NT2/D1 (cell line): Measurements from ENCODE around the gene NLN.

Experiments
- DNase-seq: peaks from one replicate; pipeline ENCODE4 v3.0.0-alpha.2; 2011; ENCODE audit warnings: low read depth, low spot score
- H3K27me3 ChIP-seq: 2 replicates; pipeline ENCODE4 v1.6.0; 2011; ENCODE audit warnings: mild to moderate bottlenecking; ENCODE audit not compliant: insufficient read length, insufficient read depth
- H3K36me3 ChIP-seq: 2 replicates; pipeline ENCODE4 v1.6.1; 2011; ENCODE audit warnings: mild to moderate bottlenecking, low read length, mixed read lengths; ENCODE audit not compliant: insufficient read depth, insufficient read length
- H3K4me1 ChIP-seq: 2 replicates; pipeline ENCODE4 v1.5.1; 2011; ENCODE audit not compliant: insufficient read depth, insufficient read length
- H3K4me3 ChIP-seq: 2 replicates; pipeline ENCODE4 v1.5.1; 2011; ENCODE audit warnings: low read depth; ENCODE audit not compliant: insufficient read length
- H3K9ac ChIP-seq: 2 replicates; pipeline ENCODE4 v1.6.0; 2011; ENCODE audit warnings: low read depth; ENCODE audit not compliant: insufficient read length
- H3K9me3 ChIP-seq: 2 replicates; pipeline ENCODE4 v1.5.1; 2011; ENCODE audit warnings: mild to moderate bottlenecking, low read length; ENCODE audit not compliant: insufficient read depth
- SUZ12 ChIP-seq: IDR thresholded peaks from 2 replicates; pipeline ENCODE4 v1.6.1; 2011; ENCODE audit not compliant: insufficient read length, insufficient read depth; ENCODE audit errors: extremely low read depth
- YY1 ChIP-seq: IDR thresholded peaks from 2 replicates; pipeline ENCODE4 v1.6.1; 2011; ENCODE audit not compliant: insufficient read length, insufficient read depth
- ZNF274 ChIP-seq: IDR thresholded peaks from 2 replicates; pipeline ENCODE4 v1.6.1; 2011; ENCODE audit warnings: mild to moderate bottlenecking, low read depth, low read length

The NLN gene

DNA sequence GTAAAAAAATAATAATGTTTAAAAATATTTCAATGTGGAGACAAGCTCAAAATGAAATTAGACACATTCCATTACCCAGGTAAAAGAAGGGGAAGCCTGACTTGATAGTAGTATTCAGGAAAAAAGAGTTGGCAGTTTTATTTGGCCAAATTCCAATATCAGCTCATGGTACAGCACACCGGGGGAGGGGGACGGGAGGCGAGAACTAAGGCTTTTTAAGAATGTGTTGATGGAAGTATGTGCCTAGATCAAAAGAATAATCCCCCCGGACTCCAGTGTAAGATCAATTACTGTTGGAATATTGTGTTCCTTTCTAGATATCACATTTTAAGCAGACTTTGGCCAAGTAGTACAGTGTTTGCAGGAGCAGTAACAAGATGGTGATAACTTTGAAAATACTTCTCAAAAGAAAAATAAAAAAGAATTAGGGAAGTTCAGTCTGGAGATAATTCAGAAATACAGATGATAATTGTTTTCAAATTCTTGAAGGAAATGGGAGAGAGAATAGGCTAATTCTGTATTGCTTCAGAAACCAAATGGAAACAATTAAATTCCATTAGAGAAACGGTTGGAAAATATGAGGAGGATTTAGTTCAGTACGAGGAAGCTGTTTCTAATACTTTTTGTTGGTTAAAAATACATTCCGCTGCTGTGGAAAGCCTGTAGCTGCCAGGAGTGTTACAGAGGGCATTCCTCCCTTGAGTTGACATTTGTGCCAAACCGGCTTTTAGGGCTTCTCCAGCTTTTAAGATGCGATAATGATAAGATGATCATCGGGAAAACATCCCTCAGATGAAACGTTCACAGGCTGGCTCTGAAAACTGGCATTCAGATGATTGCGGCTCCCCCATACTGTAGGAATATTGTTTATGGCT is 106.3 kb downstream of the NLN start:
- no peak for TF ChIP-seq SUZ12
- TF ChIP-seq ZNF274 = no peak
- TF ChIP-seq YY1 = no peak
- no peaks in the 10 kb centered on the region for H3K27me3 ChIP-seq
- no peaks in the 10 kb centered on the region for H3K9me3 ChIP-seq
- H3K36me3 ChIP-seq = peaks cover 5% of the 10 kb centered on the region
- no peaks in the 10 kb centered on the region for H3K4me1 ChIP-seq
- no peak overlapping the region for H3K4me3 ChIP-seq
- no peak overlapping the region for H3K9ac ChIP-seq
- no peak for DNase-seq

DNA sequence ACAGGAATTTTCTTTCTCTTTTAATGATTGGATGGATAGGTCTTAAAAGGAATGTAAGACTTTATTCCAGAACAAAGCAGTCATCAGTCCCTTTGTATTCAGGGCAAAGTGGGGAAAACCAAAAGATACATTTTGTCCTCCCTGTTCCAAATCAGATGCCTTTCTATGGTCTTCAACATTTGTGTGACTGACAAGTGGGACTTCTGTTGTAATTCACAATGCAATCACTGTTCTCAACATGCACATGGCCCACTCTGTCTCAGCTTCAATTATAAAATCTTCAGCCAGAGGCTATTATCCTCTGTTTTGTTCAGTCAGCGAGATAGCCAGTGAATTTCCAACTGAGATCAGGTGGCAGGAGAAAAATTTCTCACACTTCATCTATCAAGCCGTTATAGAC is 108.9 kb downstream of the NLN start:
- no peak for TF ChIP-seq ZNF274
- TF ChIP-seq YY1 = no peak
- no peak for TF ChIP-seq SUZ12
- Histone ChIP-seq H3K4me3 (no peak overlapping the region), H3K9me3 (no peaks in the 10 kb centered on the region), H3K27me3 (no peaks in the 10 kb centered on the region), H3K4me1 (no peaks in the 10 kb centered on the region), H3K9ac (no peak overlapping the region), H3K36me3 (no peaks in the 10 kb centered on the region)
- DNase-seq = no peak

DNA sequence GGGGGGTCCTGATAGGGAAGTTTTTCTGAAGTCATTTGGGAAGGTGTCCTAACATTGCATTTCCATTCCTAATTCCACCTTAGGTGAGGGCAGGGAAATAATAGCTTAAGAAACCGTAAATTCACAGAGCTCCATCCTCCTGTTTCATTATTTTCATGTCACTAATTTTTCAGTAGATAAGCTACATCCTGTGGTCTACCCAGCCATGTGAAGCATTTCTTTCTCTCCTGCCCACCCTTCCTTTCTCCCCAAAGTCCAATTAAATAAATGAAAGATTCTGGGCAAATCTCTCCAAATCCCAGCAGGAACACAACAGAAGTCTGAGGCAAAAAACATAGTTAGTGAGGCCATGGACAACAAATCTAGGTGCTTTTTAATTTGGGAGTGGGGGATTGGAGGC is 109.3 kb downstream of the NLN start:
- Histone ChIP-seq H3K36me3 (no peaks in the 10 kb centered on the region), H3K27me3 (no peaks in the 10 kb centered on the region), H3K4me3 (no peak overlapping the region), H3K9me3 (no peaks in the 10 kb centered on the region), H3K4me1 (no peaks in the 10 kb centered on the region), H3K9ac (no peak overlapping the region)
- TF ChIP-seq YY1 = no peak
- TF ChIP-seq SUZ12 = no peak
- TF ChIP-seq ZNF274 = no peak
- no peak for DNase-seq

DNA sequence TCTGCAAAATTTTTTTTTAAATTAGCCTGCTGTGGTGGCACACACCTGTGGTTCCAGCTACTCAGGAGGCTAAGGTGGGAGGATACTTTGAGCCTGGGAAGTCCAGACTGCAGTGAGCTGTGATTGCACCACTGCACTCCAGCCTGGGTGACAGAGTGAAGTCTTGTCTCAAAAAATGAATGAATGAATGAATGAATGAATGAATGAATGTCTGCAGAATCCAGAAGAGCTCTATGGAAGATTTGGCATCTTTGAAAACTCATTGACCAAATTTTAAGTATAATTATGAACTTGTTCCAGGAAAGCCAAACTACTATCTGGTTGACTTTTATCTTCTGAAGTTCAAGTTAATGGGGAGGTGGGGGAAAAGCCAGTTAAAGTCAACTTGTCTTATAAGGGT is 110.1 kb downstream of the NLN start:
- Histone ChIP-seq H3K9ac (no peak overlapping the region), H3K36me3 (no peaks in the 10 kb centered on the region), H3K9me3 (no peaks in the 10 kb centered on the region), H3K27me3 (no peaks in the 10 kb centered on the region), H3K4me1 (no peaks in the 10 kb centered on the region), H3K4me3 (no peak overlapping the region)
- no peak for DNase-seq
- TF ChIP-seq ZNF274 (no peak), YY1 (no peak), SUZ12 (no peak)

DNA sequence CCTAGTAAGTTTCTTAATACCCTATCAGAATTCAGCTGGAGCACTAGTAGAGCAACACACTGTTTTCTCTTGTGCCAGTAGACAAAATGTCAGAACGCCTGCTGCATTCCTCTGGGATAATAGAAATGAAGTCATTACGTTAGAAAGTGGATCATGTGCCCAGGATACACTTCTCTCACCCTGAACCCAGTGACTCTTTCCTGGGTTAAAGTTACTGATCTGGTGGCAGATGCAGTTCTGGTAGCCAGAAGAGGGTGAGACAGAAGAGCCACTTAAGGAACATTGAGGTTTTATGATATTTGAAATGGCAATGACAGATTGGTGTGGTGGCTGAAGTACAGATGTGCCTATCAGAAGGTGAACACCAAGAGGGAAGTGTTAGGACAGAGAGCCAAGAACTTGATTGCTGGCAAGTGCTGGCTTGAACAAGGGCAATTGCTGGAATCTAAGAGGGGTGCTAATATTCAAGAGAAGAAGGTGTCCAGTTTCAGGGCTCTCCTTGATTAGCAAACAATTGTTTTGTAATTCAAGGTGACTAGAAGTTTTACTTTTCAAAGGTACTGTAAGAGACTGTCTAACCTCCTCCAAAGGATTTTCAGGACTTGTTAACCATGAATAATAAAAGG is 110.7 kb downstream of the NLN start:
- Histone ChIP-seq H3K9me3 (no peaks in the 10 kb centered on the region), H3K27me3 (no peaks in the 10 kb centered on the region), H3K4me3 (no peak overlapping the region), H3K36me3 (no peaks in the 10 kb centered on the region), H3K4me1 (no peaks in the 10 kb centered on the region), H3K9ac (no peak overlapping the region)
- DNase-seq = no peak
- no peak for TF ChIP-seq YY1
- no peak for TF ChIP-seq SUZ12
- TF ChIP-seq ZNF274 = no peak

DNA sequence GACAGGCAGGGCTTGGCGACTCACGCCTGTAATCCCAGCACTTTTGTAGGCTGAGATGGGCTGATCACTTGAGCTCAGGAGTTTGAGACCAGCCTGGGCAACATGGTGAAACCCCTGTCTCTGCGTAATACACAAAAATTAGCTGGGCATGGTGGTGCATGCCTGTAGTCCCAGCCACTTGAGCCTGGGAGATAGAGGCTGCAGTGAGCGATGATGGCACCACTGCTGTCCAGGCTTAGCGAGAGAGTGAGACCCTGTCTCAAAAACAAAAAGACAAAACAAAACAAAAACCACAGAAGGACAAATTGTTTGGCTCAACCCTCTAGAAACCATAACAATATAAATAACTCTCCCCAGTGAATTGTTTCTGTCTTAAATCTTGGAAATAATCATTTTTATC is 111.8 kb downstream of the NLN start:
- no peak for TF ChIP-seq SUZ12
- no peak for TF ChIP-seq YY1
- TF ChIP-seq ZNF274 = no peak
- H3K9me3 ChIP-seq = no peaks in the 10 kb centered on the region
- H3K27me3 ChIP-seq = no peaks in the 10 kb centered on the region
- H3K4me1 ChIP-seq = no peaks in the 10 kb centered on the region
- H3K9ac ChIP-seq = no peak overlapping the region
- no peak for DNase-seq
- H3K4me3 ChIP-seq = no peak overlapping the region
- H3K36me3 ChIP-seq = no peaks in the 10 kb centered on the region

DNA sequence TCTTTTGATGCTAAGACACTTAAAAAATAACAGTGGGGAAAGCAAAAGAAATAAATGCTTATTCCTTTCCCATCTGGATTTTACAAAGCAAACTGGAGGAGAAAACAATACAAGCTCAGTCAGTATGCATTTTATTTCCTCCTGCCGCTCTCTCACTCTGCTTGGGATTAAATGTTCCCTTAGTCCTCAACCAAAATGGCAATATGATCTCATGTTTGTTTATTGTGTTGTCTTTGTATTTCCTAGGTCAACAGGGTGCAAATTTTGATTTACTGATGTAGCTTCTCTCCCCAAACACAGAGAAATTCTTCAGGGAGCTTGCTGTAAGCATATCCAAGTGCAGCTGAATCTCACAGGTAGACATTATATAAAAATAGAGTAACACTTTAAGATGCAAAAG is 112.3 kb downstream of the NLN start:
- Histone ChIP-seq H3K4me1 (no peaks in the 10 kb centered on the region), H3K9ac (no peak overlapping the region), H3K36me3 (no peaks in the 10 kb centered on the region), H3K4me3 (no peak overlapping the region), H3K27me3 (no peaks in the 10 kb centered on the region), H3K9me3 (no peaks in the 10 kb centered on the region)
- DNase-seq = no peak
- TF ChIP-seq YY1 (no peak), SUZ12 (no peak), ZNF274 (no peak)
